A549 (cell line): ENCODE results near the gene LRRC4. TPM values are rescaled to one million over a fixed set of nuclear protein-coding genes. Genes with fewer than 3 reads are reported as not detected.

Experiments
- ATAC-seq, 2 experiments: fragments of 200-7000 bp in 1 of 2; fragments of >200 bp in 1 of 2; cut with Nextera tagmentation in 1 of 2; cut with Tn5 transposase in 1 of 2; 3 replicates each; pipeline versions ENCODE4 v1.8.0 to v1.9.1; 2018 to 2020; ENCODE audit warnings: mild to moderate bottlenecking in 1 of 2, moderate library complexity in 1 of 2
- CTCF ChIA-PET: fragments of 300-600 bp; sonication (Branson Sonifier 250); formaldehyde crosslinking; extraction: SDS; loops from one replicate; lab custom pipeline; 2021; ENCODE audit warnings: antibody characterized with exemption, inconsistent platforms; lab: Yijun Ruan, JAX
- POLR2A ChIA-PET: fragments of 350-600 bp; formaldehyde crosslinking; extraction: SDS; loops from one replicate; lab custom pipeline; 2021; ENCODE audit warnings: antibody characterized with exemption, inconsistent platforms; lab: Yijun Ruan, JAX
- DNase-seq, 2 experiments: peaks; one replicate each; pipeline versions ENCODE4 v3.0.0 to v3.0.0-alpha.2; 2011 to 2016; ENCODE audit warnings: low read depth in 1 of 2, low spot score in 1 of 2
- FAIRE-seq: peaks from 2 replicates; lab custom pipeline; 2011; peaks lifted over from hg19 to GRCh38; lab: Jason Lieb, UNC
- H3K27ac ChIP-seq, 2 experiments: fragments of >200 bp; sonication (Bioruptor Twin); formaldehyde crosslinking; 3 replicates each; pipeline ENCODE4 v1.5.1; 2016 to 2017
- H3K4me1 ChIP-seq: fragments of >200 bp; sonication (Bioruptor Twin); formaldehyde crosslinking; 3 replicates; pipeline ENCODE4 v1.6.1; 2016
- H3K4me2 ChIP-seq: fragments of >200 bp; sonication (Bioruptor Twin); formaldehyde crosslinking; 3 replicates; pipeline ENCODE4 v1.6.1; 2016
- H3K4me3 ChIP-seq: fragments of >200 bp; sonication (Bioruptor Twin); formaldehyde crosslinking; 3 replicates; pipeline ENCODE4 v1.5.1; 2016
- H3K9me3 ChIP-seq: fragments of >200 bp; sonication (Bioruptor Twin); formaldehyde crosslinking; 3 replicates; pipeline ENCODE4 v1.6.1; 2016
- CBX2 ChIP-seq: fragments of 200-600 bp; sonication (generic); IDR thresholded peaks from 2 replicates; pipeline ENCODE4 v1.6.1; 2016; ENCODE audit warnings: low read depth, mild to moderate bottlenecking, borderline replicate concordance
- CBX8 ChIP-seq: fragments of 200-600 bp; sonication (generic); IDR thresholded peaks from 2 replicates; pipeline ENCODE4 v1.6.1; 2016
- EHMT2 ChIP-seq: fragments of 200-600 bp; sonication (generic); IDR thresholded peaks from 2 replicates; pipeline ENCODE4 v1.6.1; 2016; ENCODE audit warnings: antibody characterized with exemption, low read depth, mild to moderate bottlenecking, moderate library complexity
- ELK1 ChIP-seq: fragments of 150-350 bp; IDR thresholded peaks from 2 replicates; pipeline ENCODE4 v1.6.1; 2014; ENCODE audit warnings: low read depth, mild to moderate bottlenecking, low read length
- FOSB ChIP-seq: fragments of 250-450 bp; sonication (Bioruptor Pico); IDR thresholded peaks from 2 replicates; pipeline ENCODE4 v1.5.0; 2020; ENCODE audit warnings: mild to moderate bottlenecking, moderate library complexity
- HMGXB4 ChIP-seq: fragments of 250-450 bp; sonication (Bioruptor Pico); IDR thresholded peaks from 2 replicates; pipeline ENCODE4 v1.5.0; 2021; ENCODE audit warnings: mild to moderate bottlenecking, moderate library complexity, borderline replicate concordance
- HOXA7 ChIP-seq: fragments of 250-450 bp; sonication (Bioruptor Pico); IDR thresholded peaks from 2 replicates; pipeline ENCODE4 v1.5.0; 2020; ENCODE audit warnings: mild to moderate bottlenecking, moderate library complexity
- JUN ChIP-seq, 2 experiments: fragments of >200 bp; sonication (Bioruptor Twin); formaldehyde crosslinking; IDR thresholded peaks; 2 replicates in 1 of 2; 3 replicates in 1 of 2; pipeline ENCODE4 v1.6.1; 2016 to 2017
- JUNB ChIP-seq: fragments of >200 bp; sonication (Bioruptor Twin); formaldehyde crosslinking; IDR thresholded peaks from 2 replicates; pipeline ENCODE4 v1.6.1; 2016
- KDM1A ChIP-seq: fragments of 200-600 bp; sonication (generic); IDR thresholded peaks from 2 replicates; pipeline ENCODE4 v1.6.1; 2016; ENCODE audit warnings: low read depth, mild to moderate bottlenecking
- MAX ChIP-seq: IDR thresholded peaks from 2 replicates; pipeline ENCODE4 v1.6.1; 2012
- MYC ChIP-seq: IDR thresholded peaks from 2 replicates; pipeline ENCODE4 v1.6.1; 2012; ENCODE audit warnings: mild to moderate bottlenecking, inconsistent platforms, low read length, improper control_type of control experiment, borderline replicate concordance
- NFE2L2 ChIP-seq: fragments of 150-350 bp; conservative IDR thresholded peaks from 2 replicates; pipeline ENCODE4 v1.6.1; 2014; ENCODE audit warnings: low read length
- NPAS2 ChIP-seq: fragments of 250-450 bp; sonication (Bioruptor Pico); IDR thresholded peaks from 2 replicates; pipeline ENCODE4 v1.8.0; 2022; ENCODE audit warnings: mild to moderate bottlenecking, moderate library complexity, borderline replicate concordance
- POLR2A ChIP-seq: IDR thresholded peaks from 2 replicates; pipeline ENCODE4 v1.6.1; 2012; ENCODE audit warnings: mild to moderate bottlenecking, low read length
- REST ChIP-seq: fragments of 200-600 bp; sonication (generic); IDR thresholded peaks from 2 replicates; pipeline ENCODE4 v1.6.1; 2016; ENCODE audit warnings: antibody characterized with exemption, mild to moderate bottlenecking, moderate library complexity
- USF2 ChIP-seq: fragments of 450-650 bp; IDR thresholded peaks from 2 replicates; pipeline ENCODE4 v1.6.1; 2014; ENCODE audit warnings: antibody characterized with exemption
- ZSCAN20 ChIP-seq: fragments of 250-450 bp; sonication (Bioruptor Pico); IDR thresholded peaks from 2 replicates; pipeline ENCODE4 v1.8.0; 2022; ENCODE audit warnings: mild to moderate bottlenecking, moderate library complexity
- WGBS: methylation state at CpG from one replicate; pipeline ENCODE4 v1.1.6; 2017; ENCODE audit errors: missing lambda C conversion rate; 5-methylcytosine and 5-hydroxymethylcytosine counted together
- polyA plus RNA-seq, 4 experiments: library from polyadenylated mRNA; depleted of rRNA in 3 of 4; stranded (reverse); fragments of >200 nt; fragmentation: RNase III in 1 of 4; extraction: RNeasy Plus Mini Kit Qiagen cat#74134 plus additional on column Dnase treatment in 1 of 4; gene quantifications; 2 replicates in 3 of 4; 3 replicates in 1 of 4; pipeline ENCODE4 v1.2.3, GENCODE V29; 2011 to 2017

LRRC4 gene
- polyA plus RNA-seq, 2 of the 4 experiments (the other 2 are of a cell fraction), result not detected

- Histone ChIP-seq H3K27ac (no peak overlapping the region), H3K4me2 (no peak overlapping the region), H3K4me3 (no peak overlapping the region), H3K9me3 (peaks cover 10% of the 10 kb centered on the region; the same call in 2 of the 3 replicates), H3K4me1 (peaks cover 10% of the 10 kb centered on the region; the same call in 2 of the 3 replicates)
- DNase-seq, result no peak
- no peak for FAIRE-seq
- ChIA-PET POLR2A (no interaction called here), CTCF (no interaction called here)
- TF ChIP-seq JUNB, result no peak
- TF ChIP-seq FOSB (CRISPR knock-in tag), result no peak
- TF ChIP-seq NFE2L2, result no peak
- TF ChIP-seq HMGXB4 (CRISPR knock-in tag), result no peak
- TF ChIP-seq KDM1A, result no peak
- TF ChIP-seq ZSCAN20, result no peak
- no peak for TF ChIP-seq REST
- TF ChIP-seq CBX2, result no peak
- no peak for TF ChIP-seq POLR2A
- TF ChIP-seq ELK1, result no peak
- no peak for TF ChIP-seq CBX8
- ATAC-seq, result no peak
Observed at GRCh38 chr7:127979728-127980126, 51.5 kb downstream of the LRRC4 start.

- H3K9me3 ChIP-seq, result peaks cover 10% of the 10 kb centered on the region; the same call in 2 of the 3 replicates
- 95% methylated on average over 9 of the region's 9 CpGs for WGBS
- H3K4me1 ChIP-seq, result peaks cover 10% of the 10 kb centered on the region; the same call in 2 of the 3 replicates
- no peak overlapping the region for H3K4me2 ChIP-seq
- no peak overlapping the region for H3K4me3 ChIP-seq
- FAIRE-seq, result no peak
- H3K27ac ChIP-seq, result no peak overlapping the region
- no peak for ATAC-seq
- ChIA-PET CTCF (no interaction called here), POLR2A (no interaction called here)
- TF ChIP-seq POLR2A, result no peak
- no peak for DNase-seq
Observed at GRCh38 chr7:127979113-127979727, 52.0 kb downstream of the LRRC4 start.

GRCh38 chr7:127978421-127978820 lies 52.8 kb downstream of the LRRC4 start:
- ChIA-PET CTCF (no interaction called here), POLR2A (no interaction called here)
- WGBS, result 96% methylated on average over 4 of the region's 4 CpGs
- Histone ChIP-seq H3K27ac (no peak overlapping the region), H3K4me1 (peaks cover 4% of the 10 kb centered on the region; the same call in 2 of the 3 replicates), H3K4me2 (no peak overlapping the region)
- DNase-seq, result no peak
- TF ChIP-seq EHMT2 (no peak), NPAS2 (CRISPR knock-in tag) (no peak), JUN (IDR thresholded peaks at IDR 0.05) (no peak), MAX (no peak), MYC (no peak), HOXA7 (no peak), USF2 (no peak), HMGXB4 (CRISPR knock-in tag) (no peak), ZSCAN20 (no peak), CBX2 (no peak)
- TF ChIP-seq, all 56 proteins: peak for 0
- FAIRE-seq (no peak), ATAC-seq (no peak)
- H3K9me3 ChIP-seq, result peaks cover 10% of the 10 kb centered on the region; the same call in 2 of the 3 replicates
- no peak overlapping the region for H3K4me3 ChIP-seq
